ENCODE results near the gene PSMB9.
"Not testable (repeated sequence)": the region's sequence is repeated elsewhere in the genome, so short reads cannot be mapped to it uniquely, and the experiment has no call there.

Gene PSMB9

DNA sequence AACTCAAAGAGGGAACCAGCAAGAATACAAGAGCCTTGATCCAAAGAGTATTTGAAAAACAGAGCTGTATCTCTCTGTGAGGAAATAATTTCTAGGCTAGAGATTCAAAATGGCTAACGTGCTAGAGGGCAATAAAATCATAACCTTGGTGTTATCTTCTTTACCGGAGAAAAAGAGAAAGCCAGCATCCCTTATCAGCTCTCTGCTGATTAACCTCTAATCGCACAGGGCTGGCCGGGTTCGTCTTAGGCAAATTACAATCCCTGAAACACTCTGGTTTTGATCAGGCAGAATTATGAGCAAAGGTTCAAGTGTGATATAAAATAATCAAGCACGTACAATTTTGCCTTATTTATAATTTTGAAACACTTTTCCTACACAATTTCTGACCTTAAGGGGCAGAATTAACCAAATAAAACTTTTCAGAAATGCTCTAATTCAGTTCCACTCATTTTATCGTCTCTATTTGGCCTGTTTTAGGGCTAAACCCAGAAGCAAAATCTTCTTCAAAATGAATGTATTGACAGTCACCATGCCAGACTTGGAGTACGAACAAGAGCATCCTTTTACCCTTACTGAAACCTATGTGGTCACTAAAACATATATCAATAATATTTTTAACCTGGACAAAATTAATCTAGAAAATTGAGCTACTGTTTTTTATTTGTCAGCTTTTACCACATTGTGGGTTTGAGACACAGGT is 13.7 kb downstream of the PSMB9 start:
- Histone ChIP-seq H3K9me3 (ENCODE audit: control insufficient read depth, low read length) (no peaks in the 10 kb centered on the region), H3K36me3 (ENCODE audit: control insufficient read depth in 1 of 2, insufficient read depth in 2 of 2, low read depth in 1 of 2, low read length in 2 of 2) (no peaks in the 10 kb centered on the region), H3K18ac (ENCODE audit: low read depth in 1 of 2, low read length in 2 of 2) (no peak overlapping the region), H3K9ac (ENCODE audit: low read length) (peak overlapping the region; percentile 40), H3K79me1 (replicated peaks; ENCODE audit: low read length, poor library complexity, severe bottlenecking) (no peaks in the 10 kb centered on the region), H2BK12ac (ENCODE audit: low read length in 2 of 2) (no peak overlapping the region), H3K4ac (ENCODE audit: low read depth in 1 of 2, low read length in 2 of 2) (no peak overlapping the region), H4K8ac (ENCODE audit: low read length) (no peak overlapping the region), H3K14ac (ENCODE audit: low read length in 2 of 2) (no peak overlapping the region), H2AK5ac (ENCODE audit: low read length, severe bottlenecking) (no peak overlapping the region), H2BK5ac (ENCODE audit: low read depth, low read length, poor library complexity, severe bottlenecking) (no peak overlapping the region), H3K27me3 (ENCODE audit: control insufficient read depth in 1 of 2, insufficient read depth in 1 of 2, low read length in 2 of 2) (peaks cover 5 to 24% of the 10 kb centered on the region in 2 experiments), H3K4me3 (ENCODE audit: insufficient read depth in 1 of 2, low read depth in 1 of 2, low read length in 2 of 2) (no peak overlapping the region), H4K91ac (ENCODE audit: low read length) (no peak overlapping the region), H2BK120ac (ENCODE audit: low read depth, low read length) (no peak overlapping the region), H2BK15ac (ENCODE audit: low read depth, poor library complexity, severe bottlenecking) (no peak overlapping the region), H3K27ac (ENCODE audit: low read length, poor library complexity, severe bottlenecking) (no peak overlapping the region), H3K4me2 (ENCODE audit: low read length, poor library complexity, severe bottlenecking) (no peak overlapping the region), H3K4me1 (ENCODE audit: control insufficient read depth, insufficient read depth, low read depth, low read length) (no peaks in the 10 kb centered on the region), H3K23ac (ENCODE audit: low read length in 2 of 2) (no peak overlapping the region), H2AFZ (ENCODE audit: low read depth, low read length) (no peak overlapping the region)
- 60% methylated on average over 7 of the region's 8 CpGs for WGBS
- no peak for DNase-seq

DNA sequence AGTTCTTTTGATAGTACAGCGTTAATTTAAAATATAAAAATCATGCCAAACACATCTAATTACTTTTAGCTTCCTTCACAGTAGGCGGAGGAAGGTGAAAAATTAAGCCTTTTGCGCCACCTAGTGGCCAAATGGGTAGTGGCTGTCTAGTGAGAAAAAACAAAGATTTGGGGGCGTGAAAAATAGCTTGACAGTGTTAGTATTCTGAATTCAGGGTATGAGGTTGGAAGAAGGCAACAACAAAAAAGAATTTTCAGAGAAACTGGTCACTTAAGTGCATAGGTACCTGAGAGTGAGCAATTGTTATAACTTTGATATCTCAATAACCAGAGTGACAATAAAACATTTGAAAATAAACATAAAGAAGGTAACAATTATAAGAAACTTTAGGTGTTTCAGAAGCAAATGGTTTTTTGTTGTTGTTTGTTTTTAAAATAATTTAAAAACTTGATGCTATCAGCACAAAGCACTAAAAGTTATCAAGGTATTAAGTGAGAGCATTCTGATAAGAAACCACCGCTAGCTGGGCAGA is 14.3 kb downstream of the PSMB9 start:
- peak; percentile 75 for DNase-seq
- 0% methylated on average over 3 of the region's 5 CpGs for WGBS

DNA sequence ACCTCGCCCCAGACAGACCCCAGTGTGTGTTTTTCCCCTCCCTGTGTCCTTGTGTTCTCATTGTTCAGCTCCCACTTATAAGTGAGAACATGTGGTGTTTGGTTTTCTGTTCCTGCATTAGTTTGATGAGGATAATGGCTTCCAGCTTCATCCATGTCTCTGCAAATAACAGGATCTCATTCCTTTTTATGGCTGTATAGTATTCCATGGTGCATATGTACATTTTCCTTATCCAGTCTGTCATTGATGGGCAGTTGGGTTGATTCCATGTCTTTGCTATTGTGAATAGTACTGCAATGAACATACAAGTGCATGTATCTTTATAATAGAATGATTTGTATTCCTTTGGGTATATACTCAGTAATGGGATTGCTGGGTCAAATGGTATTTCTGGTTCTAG is 20.0 kb downstream of the PSMB9 start:
- H3K4me1 ChIP-seq (ENCODE audit: control insufficient read depth, insufficient read depth, low read depth, low read length); H3K4ac ChIP-seq (ENCODE audit: low read depth in 1 of 2, low read length in 2 of 2); H3K14ac ChIP-seq (ENCODE audit: low read length in 2 of 2); H4K8ac ChIP-seq (ENCODE audit: low read length); H2BK15ac ChIP-seq (ENCODE audit: low read depth, poor library complexity, severe bottlenecking); H3K18ac ChIP-seq (ENCODE audit: low read depth in 1 of 2, low read length in 2 of 2); H3K27ac ChIP-seq (ENCODE audit: low read length, poor library complexity, severe bottlenecking); H3K9me3 ChIP-seq (ENCODE audit: control insufficient read depth, low read length); H2AFZ ChIP-seq (ENCODE audit: low read depth, low read length); DNase-seq; H2BK12ac ChIP-seq (ENCODE audit: low read length in 2 of 2); H4K91ac ChIP-seq (ENCODE audit: low read length); H3K9ac ChIP-seq (ENCODE audit: low read length); H2BK5ac ChIP-seq (ENCODE audit: low read depth, low read length, poor library complexity, severe bottlenecking); H3K36me3 ChIP-seq (ENCODE audit: control insufficient read depth in 1 of 2, insufficient read depth in 2 of 2, low read depth in 1 of 2, low read length in 2 of 2); H3K23ac ChIP-seq (ENCODE audit: low read length in 2 of 2); H3K4me2 ChIP-seq (ENCODE audit: low read length, poor library complexity, severe bottlenecking); H2AK5ac ChIP-seq (ENCODE audit: low read length, severe bottlenecking); H3K79me1 ChIP-seq (replicated peaks; ENCODE audit: low read length, poor library complexity, severe bottlenecking); H2BK120ac ChIP-seq (ENCODE audit: low read depth, low read length); H3K4me3 ChIP-seq (ENCODE audit: insufficient read depth in 1 of 2, low read depth in 1 of 2, low read length in 2 of 2): not testable (repeated sequence)
- no CpG with 5 or more reads among the region's 1 CpG for WGBS
- H3K27me3 ChIP-seq (ENCODE audit: control insufficient read depth in 1 of 2, insufficient read depth in 1 of 2, low read length in 2 of 2): peaks cover 5 to 10% of the 10 kb centered on the region in 2 experiments

More for the DNA sequence above, 14.3 kb downstream of the PSMB9 start:
- Histone ChIP-seq H4K8ac (ENCODE audit: low read length) (no peak overlapping the region), H3K9me3 (ENCODE audit: control insufficient read depth, low read length) (no peaks in the 10 kb centered on the region), H3K36me3 (ENCODE audit: control insufficient read depth in 1 of 2, insufficient read depth in 2 of 2, low read depth in 1 of 2, low read length in 2 of 2) (no peaks in the 10 kb centered on the region), H3K9ac (ENCODE audit: low read length) (peak overlapping the region; percentile 40), H3K4me3 (ENCODE audit: insufficient read depth in 1 of 2, low read depth in 1 of 2, low read length in 2 of 2) (no peak overlapping the region), H2AK5ac (ENCODE audit: low read length, severe bottlenecking) (no peak overlapping the region), H2BK15ac (ENCODE audit: low read depth, poor library complexity, severe bottlenecking) (no peak overlapping the region), H3K79me1 (replicated peaks; ENCODE audit: low read length, poor library complexity, severe bottlenecking) (no peaks in the 10 kb centered on the region), H4K91ac (ENCODE audit: low read length) (no peak overlapping the region), H2BK12ac (ENCODE audit: low read length in 2 of 2) (no peak overlapping the region), H3K18ac (ENCODE audit: low read depth in 1 of 2, low read length in 2 of 2) (no peak overlapping the region), H2AFZ (ENCODE audit: low read depth, low read length) (no peak overlapping the region), H3K4ac (ENCODE audit: low read depth in 1 of 2, low read length in 2 of 2) (no peak overlapping the region), H2BK5ac (ENCODE audit: low read depth, low read length, poor library complexity, severe bottlenecking) (no peak overlapping the region), H3K14ac (ENCODE audit: low read length in 2 of 2) (no peak overlapping the region), H2BK120ac (ENCODE audit: low read depth, low read length) (no peak overlapping the region), H3K23ac (ENCODE audit: low read length in 2 of 2) (no peak overlapping the region), H3K4me2 (ENCODE audit: low read length, poor library complexity, severe bottlenecking) (no peak overlapping the region), H3K27me3 (ENCODE audit: control insufficient read depth in 1 of 2, insufficient read depth in 1 of 2, low read length in 2 of 2) (peaks cover 5 to 24% of the 10 kb centered on the region in 2 experiments), H3K27ac (ENCODE audit: low read length, poor library complexity, severe bottlenecking) (no peak overlapping the region), H3K4me1 (ENCODE audit: control insufficient read depth, insufficient read depth, low read depth, low read length) (no peaks in the 10 kb centered on the region)

DNA sequence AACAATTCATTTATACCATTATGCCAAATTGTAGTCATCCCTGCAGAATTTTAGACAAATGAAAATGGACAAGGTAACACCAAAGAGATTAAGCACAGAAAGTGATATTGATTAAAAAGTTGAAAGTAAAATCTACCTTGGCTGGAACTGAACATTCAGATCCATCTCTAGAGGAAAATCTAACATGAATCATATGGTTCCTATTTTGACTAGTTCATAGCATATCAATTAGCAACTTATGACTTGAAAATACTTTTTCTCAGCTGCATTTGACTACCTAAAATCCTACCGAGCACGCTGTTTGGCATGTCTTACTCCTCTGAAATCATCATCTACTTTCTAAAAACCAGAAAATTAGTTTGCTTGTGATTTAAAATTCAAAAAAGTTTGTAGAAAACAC is 22.6 kb downstream of the PSMB9 start:
- Histone ChIP-seq H3K14ac (ENCODE audit: low read length in 2 of 2) (no peak overlapping the region), H3K23ac (ENCODE audit: low read length in 2 of 2) (no peak overlapping the region), H3K36me3 (ENCODE audit: control insufficient read depth in 1 of 2, insufficient read depth in 2 of 2, low read depth in 1 of 2, low read length in 2 of 2) (no peaks in the 10 kb centered on the region), H3K27ac (ENCODE audit: low read length, poor library complexity, severe bottlenecking) (no peak overlapping the region), H4K8ac (ENCODE audit: low read length) (no peak overlapping the region), H2AFZ (ENCODE audit: low read depth, low read length) (no peak overlapping the region), H2BK15ac (ENCODE audit: low read depth, poor library complexity, severe bottlenecking) (no peak overlapping the region), H3K27me3 (ENCODE audit: control insufficient read depth in 1 of 2, insufficient read depth in 1 of 2, low read length in 2 of 2) (no peaks in the 10 kb centered on the region), H3K79me1 (replicated peaks; ENCODE audit: low read length, poor library complexity, severe bottlenecking) (no peaks in the 10 kb centered on the region), H3K9ac (ENCODE audit: low read length) (no peak overlapping the region), H2BK120ac (ENCODE audit: low read depth, low read length) (no peak overlapping the region), H3K4me2 (ENCODE audit: low read length, poor library complexity, severe bottlenecking) (no peak overlapping the region), H4K91ac (ENCODE audit: low read length) (no peak overlapping the region), H2BK12ac (ENCODE audit: low read length in 2 of 2) (no peak overlapping the region), H2AK5ac (ENCODE audit: low read length, severe bottlenecking) (no peak overlapping the region), H2BK5ac (ENCODE audit: low read depth, low read length, poor library complexity, severe bottlenecking) (no peak overlapping the region), H3K4me1 (ENCODE audit: control insufficient read depth, insufficient read depth, low read depth, low read length) (no peaks in the 10 kb centered on the region), H3K4me3 (ENCODE audit: insufficient read depth in 1 of 2, low read depth in 1 of 2, low read length in 2 of 2) (no peak overlapping the region), H3K9me3 (ENCODE audit: control insufficient read depth, low read length) (no peaks in the 10 kb centered on the region), H3K18ac (ENCODE audit: low read depth in 1 of 2, low read length in 2 of 2) (no peak overlapping the region), H3K4ac (ENCODE audit: low read depth in 1 of 2, low read length in 2 of 2) (no peak overlapping the region)
- DNase-seq: no peak
- no CpG with 5 or more reads among the region's 2 CpGs for WGBS
